Mammary epithelial cell (primary cell): ENCODE data around the gene ARNT2.

Experiments used
- EZH2 ChIP-seq: IDR thresholded peaks from 2 replicates; pipeline ENCODE4 v1.6.1; 2012; ENCODE audit warnings: low read length, inconsistent platforms, borderline replicate concordance
- TF ChIP-seq, protein P1 (sequence below), 2 donors: IDR thresholded peaks in 1 of 2; conservative IDR thresholded peaks in 1 of 2; 2 replicates each; pipeline ENCODE4 v1.5.1; 2011 to 2012; ENCODE audit warnings: inconsistent platforms in 2 of 2, low read length in 2 of 2, mild to moderate bottlenecking in 2 of 2, control low read depth in 1 of 2, low read depth in 1 of 2; ENCODE audit not compliant: insufficient read depth in 1 of 2; ENCODE audit errors: extremely low read depth in 1 of 2

DNA sequence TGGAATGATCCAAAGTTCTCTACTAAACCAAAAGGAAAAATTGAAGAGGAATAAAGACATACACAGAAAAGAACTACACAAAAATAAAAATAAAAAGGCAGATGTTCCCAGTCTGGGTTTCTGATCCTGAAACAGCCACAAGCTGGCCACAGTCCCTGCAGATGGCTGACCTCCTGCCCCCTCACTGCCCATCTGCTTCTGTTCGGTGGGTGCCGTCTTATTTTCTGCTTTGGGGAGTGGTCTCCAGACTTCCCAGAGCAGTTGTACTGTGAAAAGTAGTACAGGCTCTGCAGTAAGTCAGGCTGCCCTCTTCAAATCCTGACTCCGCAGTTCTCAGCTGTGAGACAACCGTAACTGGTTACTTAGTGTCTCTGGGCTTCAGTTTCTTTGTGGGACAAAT is 94.5 kb downstream of the ARNT2 start:
- TF ChIP-seq, protein P1, sequence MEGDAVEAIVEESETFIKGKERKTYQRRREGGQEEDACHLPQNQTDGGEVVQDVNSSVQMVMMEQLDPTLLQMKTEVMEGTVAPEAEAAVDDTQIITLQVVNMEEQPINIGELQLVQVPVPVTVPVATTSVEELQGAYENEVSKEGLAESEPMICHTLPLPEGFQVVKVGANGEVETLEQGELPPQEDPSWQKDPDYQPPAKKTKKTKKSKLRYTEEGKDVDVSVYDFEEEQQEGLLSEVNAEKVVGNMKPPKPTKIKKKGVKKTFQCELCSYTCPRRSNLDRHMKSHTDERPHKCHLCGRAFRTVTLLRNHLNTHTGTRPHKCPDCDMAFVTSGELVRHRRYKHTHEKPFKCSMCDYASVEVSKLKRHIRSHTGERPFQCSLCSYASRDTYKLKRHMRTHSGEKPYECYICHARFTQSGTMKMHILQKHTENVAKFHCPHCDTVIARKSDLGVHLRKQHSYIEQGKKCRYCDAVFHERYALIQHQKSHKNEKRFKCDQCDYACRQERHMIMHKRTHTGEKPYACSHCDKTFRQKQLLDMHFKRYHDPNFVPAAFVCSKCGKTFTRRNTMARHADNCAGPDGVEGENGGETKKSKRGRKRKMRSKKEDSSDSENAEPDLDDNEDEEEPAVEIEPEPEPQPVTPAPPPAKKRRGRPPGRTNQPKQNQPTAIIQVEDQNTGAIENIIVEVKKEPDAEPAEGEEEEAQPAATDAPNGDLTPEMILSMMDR (conservative IDR thresholded peaks at IDR 0.05 in 1 of 2, IDR thresholded peaks at IDR 0.05 in 1 of 2; ENCODE audit: extremely low read depth in 1 of 2, insufficient read depth in 1 of 2, low read depth in 1 of 2, low read length in 2 of 2) = no peak
- TF ChIP-seq EZH2 = no peak
